HEK293 (cell line): ENCODE measurements around the gene AMOTL1.

ENCODE experiments used
- CTCF ChIA-PET: fragments of 350-600 bp; formaldehyde crosslinking; extraction: SDS; loops from one replicate; lab custom pipeline; 2021; ENCODE audit warnings: antibody characterized with exemption; lab: Yijun Ruan, JAX
- POLR2A ChIA-PET: fragments of 300-600 bp; formaldehyde crosslinking; extraction: SDS; loops from one replicate; lab custom pipeline; 2020; ENCODE audit warnings: antibody characterized with exemption, inconsistent platforms; lab: Yijun Ruan, JAX
- H3K27ac ChIP-seq: fragments of 200-500 bp; sonication (Bioruptor generic); 2 replicates; pipeline ENCODE4 v1.5.1; 2014; ENCODE audit warnings: low read depth, low read length, control low read depth, inconsistent platforms; ENCODE audit errors: extremely low read depth
- H3K36me3 ChIP-seq, 2 experiments: fragments of 200-500 bp in 1 of 2; sonication (Bioruptor generic) in 1 of 2; 1 replicate in 1 of 2; 2 replicates in 1 of 2; pipeline ENCODE4 v1.5.1; 2014 to 2017; ENCODE audit warnings: inconsistent platforms in 2 of 2, low read length in 2 of 2; ENCODE audit not compliant: control insufficient read depth in 2 of 2, insufficient read depth in 1 of 2
- H3K4me1 ChIP-seq: fragments of 200-500 bp; sonication (Bioruptor generic); 2 replicates; pipeline ENCODE4 v1.5.1; 2014; ENCODE audit warnings: mild to moderate bottlenecking, low read length, inconsistent platforms; ENCODE audit not compliant: control insufficient read depth, insufficient read depth
- H3K4me3 ChIP-seq: 2 replicates; pipeline ENCODE4 v1.5.1; 2011; ENCODE audit warnings: low read depth, mild to moderate bottlenecking, control low read depth, low read length, moderate library complexity
- H3K9me3 ChIP-seq: fragments of 200-500 bp; sonication (Bioruptor generic); 2 replicates; pipeline ENCODE4 v1.5.1; 2014; ENCODE audit warnings: low read depth, low read length, inconsistent platforms; ENCODE audit not compliant: control insufficient read depth, insufficient read depth
- KLF10 ChIP-seq: fragments of 450-650 bp; IDR thresholded peaks from 2 replicates; pipeline ENCODE4 v1.5.1; 2018; ENCODE audit warnings: missing biosample characterization, mild to moderate bottlenecking, missing genetic modification characterization
- OVOL3 ChIP-seq: fragments of 450-650 bp; formaldehyde crosslinking; IDR thresholded peaks from 2 replicates; pipeline ENCODE4 v1.5.1; 2016; ENCODE audit warnings: missing biosample characterization, missing genetic modification characterization
- TCF7L2 ChIP-seq: IDR thresholded peaks from 2 replicates; pipeline ENCODE4 v1.6.1; 2011; ENCODE audit warnings: low read depth, mild to moderate bottlenecking, inconsistent platforms, low read length, moderate library complexity, borderline replicate concordance
- ZBTB8A ChIP-seq: fragments of 450-650 bp; formaldehyde crosslinking; IDR thresholded peaks from 2 replicates; pipeline ENCODE4 v1.5.1; 2016; ENCODE audit warnings: missing biosample characterization, missing genetic modification characterization
- ZNF140 ChIP-seq: fragments of 450-650 bp; formaldehyde crosslinking; IDR thresholded peaks from 2 replicates; pipeline ENCODE4 v1.5.1; 2016; ENCODE audit warnings: missing biosample characterization, missing genetic modification characterization
- ZNF211 ChIP-seq: fragments of 450-650 bp; formaldehyde crosslinking; IDR thresholded peaks from 2 replicates; pipeline ENCODE4 v1.5.1; 2016; ENCODE audit warnings: low read depth, missing biosample characterization, missing genetic modification characterization
- ZNF221 ChIP-seq: fragments of 450-650 bp; formaldehyde crosslinking; IDR thresholded peaks from 2 replicates; pipeline ENCODE4 v1.5.1; 2017; ENCODE audit warnings: missing biosample characterization, missing genetic modification characterization, borderline replicate concordance
- ZNF239 ChIP-seq: fragments of 450-650 bp; formaldehyde crosslinking; IDR thresholded peaks from 2 replicates; pipeline ENCODE4 v1.5.1; 2016; ENCODE audit warnings: missing biosample characterization, missing genetic modification characterization
- ZNF302 ChIP-seq: fragments of 450-650 bp; formaldehyde crosslinking; IDR thresholded peaks from 2 replicates; pipeline ENCODE4 v1.5.1; 2016; ENCODE audit warnings: missing biosample characterization, missing genetic modification characterization, low read depth
- ZNF335 ChIP-seq: fragments of 450-650 bp; formaldehyde crosslinking; conservative IDR thresholded peaks from 2 replicates; pipeline ENCODE4 v1.5.1; 2016; ENCODE audit warnings: missing biosample characterization, missing genetic modification characterization
- ZNF341 ChIP-seq: fragments of 450-650 bp; formaldehyde crosslinking; IDR thresholded peaks from 2 replicates; pipeline ENCODE4; 2016; ENCODE audit warnings: low read depth, missing biosample characterization, missing genetic modification characterization
- ZNF560 ChIP-seq: fragments of 450-650 bp; formaldehyde crosslinking; IDR thresholded peaks from 2 replicates; pipeline ENCODE4 v1.5.1; 2017; ENCODE audit warnings: missing biosample characterization, missing genetic modification characterization, borderline replicate concordance
- ZNF585B ChIP-seq: fragments of 450-650 bp; formaldehyde crosslinking; IDR thresholded peaks from 2 replicates; pipeline ENCODE4 v1.5.1; 2016; ENCODE audit warnings: missing biosample characterization, missing genetic modification characterization
- ZNF701 ChIP-seq: fragments of 450-650 bp; formaldehyde crosslinking; IDR thresholded peaks from 2 replicates; pipeline ENCODE4 v1.5.1; 2016; ENCODE audit warnings: missing biosample characterization, missing genetic modification characterization
- ZNF707 ChIP-seq: fragments of 450-650 bp; formaldehyde crosslinking; IDR thresholded peaks from 2 replicates; pipeline ENCODE4 v1.5.1; 2016; ENCODE audit warnings: missing biosample characterization, missing genetic modification characterization
- ZNF843 ChIP-seq: fragments of 450-650 bp; formaldehyde crosslinking; IDR thresholded peaks from 2 replicates; pipeline ENCODE4 v1.5.1; 2016; ENCODE audit warnings: missing biosample characterization, missing genetic modification characterization
- ZXDB ChIP-seq: fragments of 450-650 bp; formaldehyde crosslinking; IDR thresholded peaks from 2 replicates; pipeline ENCODE4 v1.5.1; 2016; ENCODE audit warnings: missing biosample characterization, missing genetic modification characterization
- TF ChIP-seq, protein P1 (sequence below): fragments of 450-650 bp; formaldehyde crosslinking; IDR thresholded peaks from 2 replicates; pipeline ENCODE4 v1.5.1; 2016; ENCODE audit warnings: missing biosample characterization, missing genetic modification characterization
- TF ChIP-seq, protein P2 (sequence below): fragments of 450-650 bp; formaldehyde crosslinking; IDR thresholded peaks from 2 replicates; pipeline ENCODE4 v1.5.1; 2016; ENCODE audit warnings: missing biosample characterization, missing genetic modification characterization, low read depth

The AMOTL1 gene

DNA sequence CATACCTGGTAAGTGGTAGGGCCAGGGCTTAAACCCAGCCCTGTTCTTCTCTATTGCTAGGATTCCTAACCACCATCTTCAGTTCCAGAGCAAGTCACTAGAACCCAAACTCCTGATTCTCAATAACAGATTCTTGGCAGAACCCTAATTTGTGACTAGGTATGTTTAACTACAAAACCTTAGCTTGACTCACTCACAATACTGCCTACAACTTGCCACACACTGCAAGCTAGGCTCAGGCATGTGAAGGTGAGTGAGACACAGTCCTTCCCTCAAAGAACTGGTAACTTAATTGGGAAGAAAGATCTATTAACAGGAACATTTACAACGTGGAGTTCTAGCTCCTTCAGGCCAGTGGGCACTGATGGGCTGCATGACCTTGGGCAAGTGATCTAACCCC lies 14.5 kb upstream of the AMOTL1 start (continued):
- TF ChIP-seq TCF7L2 (no peak), OVOL3 (tag by site-specific recombination) (no peak)

DNA sequence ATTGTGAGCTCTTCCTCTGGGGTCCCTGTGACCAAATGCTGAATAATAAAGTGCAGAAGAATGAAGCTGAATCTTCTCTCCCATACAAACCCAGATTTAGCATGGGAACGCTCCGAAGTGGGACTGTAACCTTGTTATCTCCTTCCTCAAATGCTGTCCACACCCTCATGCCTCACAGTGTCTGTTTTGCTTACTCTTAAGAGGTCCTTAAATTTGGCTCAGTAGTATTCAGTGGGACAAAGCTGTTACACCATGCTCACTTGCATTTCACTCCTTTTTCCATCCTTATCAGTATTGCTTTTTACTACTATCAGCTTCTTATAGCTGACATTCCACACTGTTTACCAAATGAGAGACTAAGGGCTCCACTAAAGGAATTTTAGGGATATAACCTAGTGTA lies 13.8 kb upstream of the AMOTL1 start:
- TF ChIP-seq ZNF140 (tag by site-specific recombination) = no peak
- no peak for TF ChIP-seq ZNF239
- no peak for TF ChIP-seq KLF10 (tag by site-specific recombination)
- TF ChIP-seq ZNF701 (tag by site-specific recombination) = no peak
- no peak for TF ChIP-seq ZXDB (tag by site-specific recombination)
- Histone ChIP-seq H3K4me1 (no peaks in the 10 kb centered on the region; the same call in 1 of the 2 replicates), H3K4me3 (no peak overlapping the region), H3K9me3 (no peaks in the 10 kb centered on the region), H3K36me3 (no peaks in the 10 kb centered on the region), H3K27ac (no peak overlapping the region)
- ChIA-PET CTCF (interaction anchor here (0.7 to 1.9 kb wide), 3 partner anchors 13 to 22 kb away, joined by 4 to 5 read pairs (median 4); no protein-coding TSS in a partner anchor), POLR2A (interaction anchor here (1.3 kb wide), 1 partner anchor 11 kb away, joined by 4 read pairs; no protein-coding TSS in a partner anchor)

DNA sequence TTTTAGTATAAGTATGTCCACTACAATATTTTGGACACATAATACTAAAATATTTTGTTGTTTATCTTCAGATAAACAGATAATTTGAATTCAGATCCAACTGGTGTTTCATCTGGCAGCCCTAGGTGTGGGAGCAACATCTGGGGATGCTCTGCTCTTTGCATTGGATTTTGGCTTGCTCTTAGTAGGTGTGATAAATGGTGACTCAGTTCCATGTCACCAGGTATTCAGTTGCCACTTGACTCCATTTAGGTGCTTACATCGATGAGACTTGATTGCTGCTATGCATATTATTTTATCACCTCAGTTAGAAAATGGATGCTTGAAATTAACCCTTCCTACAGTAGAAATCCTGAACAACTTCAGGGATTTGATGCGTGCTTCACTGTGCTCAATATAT lies 13.3 kb upstream of the AMOTL1 start:
- CTCF ChIA-PET = interaction anchor here (0.8 to 1.9 kb wide), 4 partner anchors 13 to 131 kb away, joined by 3 to 6 read pairs (median 4); no protein-coding TSS in a partner anchor
- no peaks in the 10 kb centered on the region for H3K9me3 ChIP-seq
- H3K36me3 ChIP-seq = no peaks in the 10 kb centered on the region
- TF ChIP-seq ZNF341 (tag by site-specific recombination) (no peak), ZNF221 (tag by site-specific recombination) (no peak), ZNF335 (no peak), ZNF585B (no peak), ZNF707 (tag by site-specific recombination) (no peak), ZNF211 (tag by site-specific recombination) (no peak), ZBTB8A (no peak), ZNF560 (tag by site-specific recombination) (no peak), ZNF843 (tag by site-specific recombination) (no peak), ZNF302 (no peak)
- TF ChIP-seq, protein P1, sequence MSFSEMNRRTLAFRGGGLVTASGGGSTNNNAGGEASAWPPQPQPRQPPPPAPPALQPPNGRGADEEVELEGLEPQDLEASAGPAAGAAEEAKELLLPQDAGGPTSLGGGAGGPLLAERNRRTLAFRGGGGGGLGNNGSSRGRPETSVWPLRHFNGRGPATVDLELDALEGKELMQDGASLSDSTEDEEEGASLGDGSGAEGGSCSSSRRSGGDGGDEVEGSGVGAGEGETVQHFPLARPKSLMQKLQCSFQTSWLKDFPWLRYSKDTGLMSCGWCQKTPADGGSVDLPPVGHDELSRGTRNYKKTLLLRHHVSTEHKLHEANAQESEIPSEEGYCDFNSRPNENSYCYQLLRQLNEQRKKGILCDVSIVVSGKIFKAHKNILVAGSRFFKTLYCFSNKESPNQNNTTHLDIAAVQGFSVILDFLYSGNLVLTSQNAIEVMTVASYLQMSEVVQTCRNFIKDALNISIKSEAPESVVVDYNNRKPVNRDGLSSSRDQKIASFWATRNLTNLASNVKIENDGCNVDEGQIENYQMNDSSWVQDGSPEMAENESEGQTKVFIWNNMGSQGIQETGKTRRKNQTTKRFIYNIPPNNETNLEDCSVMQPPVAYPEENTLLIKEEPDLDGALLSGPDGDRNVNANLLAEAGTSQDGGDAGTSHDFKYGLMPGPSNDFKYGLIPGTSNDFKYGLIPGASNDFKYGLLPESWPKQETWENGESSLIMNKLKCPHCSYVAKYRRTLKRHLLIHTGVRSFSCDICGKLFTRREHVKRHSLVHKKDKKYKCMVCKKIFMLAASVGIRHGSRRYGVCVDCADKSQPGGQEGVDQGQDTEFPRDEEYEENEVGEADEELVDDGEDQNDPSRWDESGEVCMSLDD (tag by site-specific recombination) = no peak
- TF ChIP-seq, protein P2, sequence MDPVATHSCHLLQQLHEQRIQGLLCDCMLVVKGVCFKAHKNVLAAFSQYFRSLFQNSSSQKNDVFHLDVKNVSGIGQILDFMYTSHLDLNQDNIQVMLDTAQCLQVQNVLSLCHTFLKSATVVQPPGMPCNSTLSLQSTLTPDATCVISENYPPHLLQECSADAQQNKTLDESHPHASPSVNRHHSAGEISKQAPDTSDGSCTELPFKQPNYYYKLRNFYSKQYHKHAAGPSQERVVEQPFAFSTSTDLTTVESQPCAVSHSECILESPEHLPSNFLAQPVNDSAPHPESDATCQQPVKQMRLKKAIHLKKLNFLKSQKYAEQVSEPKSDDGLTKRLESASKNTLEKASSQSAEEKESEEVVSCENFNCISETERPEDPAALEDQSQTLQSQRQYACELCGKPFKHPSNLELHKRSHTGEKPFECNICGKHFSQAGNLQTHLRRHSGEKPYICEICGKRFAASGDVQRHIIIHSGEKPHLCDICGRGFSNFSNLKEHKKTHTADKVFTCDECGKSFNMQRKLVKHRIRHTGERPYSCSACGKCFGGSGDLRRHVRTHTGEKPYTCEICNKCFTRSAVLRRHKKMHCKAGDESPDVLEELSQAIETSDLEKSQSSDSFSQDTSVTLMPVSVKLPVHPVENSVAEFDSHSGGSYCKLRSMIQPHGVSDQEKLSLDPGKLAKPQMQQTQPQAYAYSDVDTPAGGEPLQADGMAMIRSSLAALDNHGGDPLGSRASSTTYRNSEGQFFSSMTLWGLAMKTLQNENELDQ (tag by site-specific recombination) = no peak
- TF ChIP-seq, all 188 proteins: peak for 0
- H3K4me1 ChIP-seq = no peaks in the 10 kb centered on the region; the same call in 1 of the 2 replicates
- no peak overlapping the region for H3K4me3 ChIP-seq
- POLR2A ChIA-PET = interaction anchor here (1.3 kb wide), 1 partner anchor 11 kb away, joined by 4 read pairs; no protein-coding TSS in a partner anchor
- no peak overlapping the region for H3K27ac ChIP-seq
